Stomach (tissue), 4 donors: ENCODE data around the gene DRICH1.

Experiments
- POLR2AphosphoS5 ChIP-seq, 3 donors: sonication (generic); formaldehyde crosslinking; IDR thresholded peaks; one replicate each; pipeline ENCODE4 v1.6.1; 2016; ENCODE audit warnings: antibody characterized with exemption in 3 of 3
- TF ChIP-seq, protein P1 (sequence below), 7 experiments: fragments of 450-650 bp in 4 of 7; fragments of 200-600 bp in 3 of 7; sonication (generic) in 3 of 7; IDR thresholded peaks; one replicate each; pipeline ENCODE4 v1.5.1; 2016 to 2019; ENCODE audit warnings: antibody characterized with exemption in 7 of 7, control low read depth in 2 of 7, mild to moderate bottlenecking in 1 of 7

GRCh38 chr22:23638611-23639010, 6.5 kb upstream of the DRICH1 start:
- TF ChIP-seq, protein P1, sequence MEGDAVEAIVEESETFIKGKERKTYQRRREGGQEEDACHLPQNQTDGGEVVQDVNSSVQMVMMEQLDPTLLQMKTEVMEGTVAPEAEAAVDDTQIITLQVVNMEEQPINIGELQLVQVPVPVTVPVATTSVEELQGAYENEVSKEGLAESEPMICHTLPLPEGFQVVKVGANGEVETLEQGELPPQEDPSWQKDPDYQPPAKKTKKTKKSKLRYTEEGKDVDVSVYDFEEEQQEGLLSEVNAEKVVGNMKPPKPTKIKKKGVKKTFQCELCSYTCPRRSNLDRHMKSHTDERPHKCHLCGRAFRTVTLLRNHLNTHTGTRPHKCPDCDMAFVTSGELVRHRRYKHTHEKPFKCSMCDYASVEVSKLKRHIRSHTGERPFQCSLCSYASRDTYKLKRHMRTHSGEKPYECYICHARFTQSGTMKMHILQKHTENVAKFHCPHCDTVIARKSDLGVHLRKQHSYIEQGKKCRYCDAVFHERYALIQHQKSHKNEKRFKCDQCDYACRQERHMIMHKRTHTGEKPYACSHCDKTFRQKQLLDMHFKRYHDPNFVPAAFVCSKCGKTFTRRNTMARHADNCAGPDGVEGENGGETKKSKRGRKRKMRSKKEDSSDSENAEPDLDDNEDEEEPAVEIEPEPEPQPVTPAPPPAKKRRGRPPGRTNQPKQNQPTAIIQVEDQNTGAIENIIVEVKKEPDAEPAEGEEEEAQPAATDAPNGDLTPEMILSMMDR (IDR thresholded peaks at IDR 0.05), result no peak
- TF ChIP-seq POLR2AphosphoS5 (IDR thresholded peaks at IDR 0.05), result no peak
